Natural killer cell (primary cell): ENCODE data around the gene UBE2D3. TPM values are rescaled to one million over a fixed set of nuclear protein-coding genes. Genes with fewer than 3 reads are reported as not detected.

Experiments
- ATAC-seq, 3 donors: fragments of 150-1000 bp in 2 of 3; fragments of 200-7000 bp in 1 of 3; cut with Tn5 transposase; 1 replicate in 1 of 3; 2 replicates in 2 of 3; pipeline ENCODE4 v1.10.0; 2021; ENCODE audit warnings: mild to moderate bottlenecking in 2 of 3, moderate library complexity in 2 of 3
- DNase-seq, 2 donors: peaks; one replicate each; pipeline versions ENCODE4 v3.0.0 to v3.0.0-alpha.2; 2013 to 2021; ENCODE audit warnings: mixed read lengths in 1 of 2
- H3K27ac ChIP-seq: one replicate; pipeline ENCODE4 v1.5.1; 2013; ENCODE audit warnings: mild to moderate bottlenecking, low read length
- H3K27me3 ChIP-seq: one replicate; pipeline ENCODE4 v1.6.1; 2013; ENCODE audit warnings: low read length; ENCODE audit not compliant: control insufficient read depth, insufficient read depth
- H3K36me3 ChIP-seq: one replicate; pipeline ENCODE4 v1.6.1; 2013; ENCODE audit warnings: low read length; ENCODE audit not compliant: control insufficient read depth, insufficient read depth
- H3K4me1 ChIP-seq: one replicate; pipeline ENCODE4 v1.6.1; 2013; ENCODE audit warnings: low read length; ENCODE audit not compliant: control insufficient read depth, insufficient read depth
- H3K4me3 ChIP-seq: one replicate; pipeline ENCODE4 v1.5.1; 2013; ENCODE audit warnings: low read length
- H3K9me3 ChIP-seq: one replicate; pipeline ENCODE4 v1.6.1; 2013; ENCODE audit warnings: low read length; ENCODE audit not compliant: control insufficient read depth, insufficient read depth
- H3K27ac Mint-ChIP-seq, 2 donors: one replicate each; pipeline ENCODE4 v1.8.0; 2022; ENCODE audit warnings: mild to moderate bottlenecking in 2 of 2, mixed read lengths in 2 of 2, moderate library complexity in 1 of 2
- H3K27me3 Mint-ChIP-seq, 2 donors: one replicate each; pipeline ENCODE4 v1.8.0; 2022; ENCODE audit warnings: low read depth in 2 of 2, mixed read lengths in 2 of 2
- H3K36me3 Mint-ChIP-seq: one replicate; pipeline ENCODE4 v1.8.0; 2022; ENCODE audit warnings: mixed read lengths
- H3K4me1 Mint-ChIP-seq, 2 donors: one replicate each; pipeline ENCODE4 v1.8.0; 2022; ENCODE audit warnings: mixed read lengths in 2 of 2
- H3K4me3 Mint-ChIP-seq: one replicate; pipeline ENCODE4 v1.8.0; 2022; ENCODE audit warnings: mild to moderate bottlenecking, moderate library complexity, mixed read lengths
- H3K9me3 Mint-ChIP-seq, 2 donors: one replicate each; pipeline ENCODE4 v1.8.0; 2022; ENCODE audit warnings: mixed read lengths in 2 of 2
- CTCF ChIP-seq: fragments of 200-600 bp; IDR thresholded peaks from one replicate; pipeline ENCODE4 v1.8.0; 2022; ENCODE audit warnings: antibody characterized with exemption
- WGBS: methylation state at CpG from one replicate; pipeline ENCODE4 v1.1.7; 2013; ENCODE audit warnings: missing lambda C conversion rate; ENCODE audit not compliant: insufficient coverage; 5-methylcytosine and 5-hydroxymethylcytosine counted together
- intact Hi-C: fragments of 100-400 bp; cut with micrococcal nuclease; formaldehyde crosslinking; loops from one replicate; pipeline ENCODE4 v1.14.2; 2022
- total RNA-seq, 4 donors: library from RNA; stranded (reverse); fragments of 120-200 nt in 1 of 4; gene quantifications; one replicate each; pipeline versions ENCODE4 v1.2.3 to v1.2.4, GENCODE V29; 2013 to 2022

The UBE2D3 gene
- total RNA-seq = 100 to 1,000 TPM; 527 to 624 (median 529) TPM
- 445 TPM for total RNA-seq (2013)

GRCh38 chr4:102826890-102827673 is at the start of gene UBE2D3:
UBE2D3 (minus strand) TSS chr4:102827551; CDS start chr4:102826508, 1,043 bp downstream.
- no peak for TF ChIP-seq CTCF
- no peaks in the 10 kb centered on the region for H3K27me3 ChIP-seq
- WGBS = 0% methylated on average over 73 of the region's 73 CpGs
- ATAC-seq (peak; percentile 59 to 81 (median 64)), DNase-seq (peak; percentile 96 to 98)
- no peaks in the 10 kb centered on the region for H3K9me3 Mint-ChIP-seq
- intact Hi-C loops = loop anchor here (1.0 to 10.0 kb wide), 8 partner anchors 67 to 480 kb away; partner anchors contain the start of genes MANBA, NFKB1, SLC39A8 and SLC9B1
- H3K4me3 Mint-ChIP-seq = no peak within 1 kb of the TSS
- peaks cover 10% of the 10 kb centered on the region for H3K36me3 ChIP-seq
- no peaks in the 10 kb centered on the region for H3K9me3 ChIP-seq
- H3K4me1 Mint-ChIP-seq = peaks cover 41 to 48% of the 10 kb centered on the region in 2 donors
- peaks cover 13% of the 10 kb centered on the region for H3K4me1 ChIP-seq
- H3K27me3 Mint-ChIP-seq = no peaks in the 10 kb centered on the region
- no peaks in the 10 kb centered on the region for H3K36me3 Mint-ChIP-seq
- H3K27ac Mint-ChIP-seq = no peak within 1 kb of the TSS
- H3K4me3 ChIP-seq = peak within 1 kb of the TSS; percentile 86
- H3K27ac ChIP-seq = peak within 1 kb of the TSS; percentile 99

GRCh38 chr4:102871772-102872171 is 44.4 kb upstream of the UBE2D3 start:
- peaks cover 16% of the 10 kb centered on the region for H3K4me1 ChIP-seq
- no peaks in the 10 kb centered on the region for H3K27me3 Mint-ChIP-seq
- peaks cover 2% of the 10 kb centered on the region for H3K9me3 ChIP-seq
- no peak overlapping the region for H3K27ac ChIP-seq
- H3K4me3 Mint-ChIP-seq = no peak overlapping the region
- 96% methylated on average over 1 of the region's 2 CpGs for WGBS
- H3K4me1 Mint-ChIP-seq = peaks cover 21 to 28% of the 10 kb centered on the region in 2 donors
- no peaks in the 10 kb centered on the region for H3K27me3 ChIP-seq
- peaks cover 13% of the 10 kb centered on the region for H3K36me3 ChIP-seq
- H3K9me3 Mint-ChIP-seq = no peaks in the 10 kb centered on the region
- peak overlapping the region; percentile 32 to 97 for H3K27ac Mint-ChIP-seq
- TF ChIP-seq CTCF = no peak
- DNase-seq (no peak), ATAC-seq (no peak)
- peaks cover 6% of the 10 kb centered on the region for H3K36me3 Mint-ChIP-seq
- intact Hi-C loops = no loop called here
- no peak overlapping the region for H3K4me3 ChIP-seq

GRCh38 chr4:102869569-102870197 is 42.3 kb upstream of the UBE2D3 start:
- Histone ChIP-seq H3K9me3 (no peaks in the 10 kb centered on the region), H3K4me3 (peak overlapping the region; percentile 76), H3K36me3 (peaks cover 3% of the 10 kb centered on the region), H3K27ac (peak overlapping the region; percentile 96), H3K27me3 (no peaks in the 10 kb centered on the region), H3K4me1 (peaks cover 16% of the 10 kb centered on the region)
- H3K36me3 Mint-ChIP-seq = peaks cover under 1% of the 10 kb centered on the region
- WGBS = 32% methylated on average over 9 of the region's 19 CpGs
- ATAC-seq (peak in 1 of 3 donors; percentile 14), DNase-seq (no peak)
- no peaks in the 10 kb centered on the region for H3K9me3 Mint-ChIP-seq
- TF ChIP-seq CTCF = no peak
- H3K4me1 Mint-ChIP-seq = peaks cover 17 to 26% of the 10 kb centered on the region in 2 donors
- intact Hi-C loops = loop anchor here (1.0 to 5.0 kb wide), 3 partner anchors 150 to 522 kb away; partner anchors contain the start of genes SLC39A8 and SLC9B1
- H3K4me3 Mint-ChIP-seq = peak overlapping the region; percentile 93
- H3K27ac Mint-ChIP-seq = peak overlapping the region; percentile 97 to 99
- no peaks in the 10 kb centered on the region for H3K27me3 Mint-ChIP-seq
